Kasumi-1 (cell line): ENCODE results near the gene MAN1A1.
A peak's percentile ranks its signal among the peaks of the same experiment; 100 is the strongest.
"Not testable (repeated sequence)": the region's sequence is repeated elsewhere in the genome, so short reads cannot be mapped to it uniquely, and the experiment has no call there.

Source experiments
- DNase-seq, 2 experiments: peaks; one replicate each; lab custom pipeline; 2025; lab: John Stamatoyannopoulos, UW

MAN1A1 gene

DNA sequence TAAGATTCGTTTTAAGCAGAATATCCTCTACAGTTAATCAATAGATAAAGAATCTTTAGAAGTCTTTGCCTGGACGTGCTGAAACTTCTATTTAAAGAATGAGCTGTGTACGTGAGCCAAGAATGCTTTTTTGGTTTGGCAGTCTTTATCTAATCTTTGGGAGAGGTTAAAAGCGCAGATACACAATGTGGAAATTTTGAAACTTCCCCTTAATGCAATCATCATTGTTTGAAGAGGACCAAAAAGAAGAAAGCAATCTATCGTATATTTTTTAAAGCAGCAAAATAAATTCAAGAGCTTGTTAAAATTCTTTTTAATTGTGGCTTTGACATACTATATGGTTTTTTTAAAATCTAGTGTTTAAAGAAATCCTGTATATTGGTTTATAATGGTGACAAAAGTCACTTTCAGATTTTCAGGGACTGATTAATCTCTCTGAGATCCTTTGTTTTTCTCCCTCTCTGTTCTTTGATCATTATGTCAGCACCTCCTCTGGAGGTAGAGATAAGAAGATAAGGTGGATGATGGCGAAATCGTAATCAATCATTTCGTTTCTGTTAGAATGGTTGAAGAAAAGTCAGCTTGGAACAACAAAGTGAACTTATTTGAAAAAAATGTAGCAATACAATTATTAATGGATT lies 179.0 kb downstream of the MAN1A1 start:
- no peak for DNase-seq

DNA sequence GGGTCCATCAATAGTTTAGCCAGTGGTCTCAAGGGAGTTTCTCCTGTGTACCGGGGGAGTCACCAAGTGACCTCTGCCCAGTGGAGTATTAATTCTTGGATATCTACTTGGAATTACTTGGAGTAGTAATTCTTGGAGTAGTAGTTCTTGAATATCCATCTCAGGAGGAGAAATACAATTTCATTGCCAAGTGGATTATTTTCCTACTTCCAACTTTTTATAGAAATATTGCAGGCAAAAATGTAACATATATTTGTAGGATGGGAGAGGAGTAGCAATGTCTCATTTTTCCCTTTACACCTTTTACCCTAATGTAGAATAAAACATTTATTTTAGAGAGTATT lies 179.5 kb downstream of the MAN1A1 start:
- DNase-seq: no peak

DNA sequence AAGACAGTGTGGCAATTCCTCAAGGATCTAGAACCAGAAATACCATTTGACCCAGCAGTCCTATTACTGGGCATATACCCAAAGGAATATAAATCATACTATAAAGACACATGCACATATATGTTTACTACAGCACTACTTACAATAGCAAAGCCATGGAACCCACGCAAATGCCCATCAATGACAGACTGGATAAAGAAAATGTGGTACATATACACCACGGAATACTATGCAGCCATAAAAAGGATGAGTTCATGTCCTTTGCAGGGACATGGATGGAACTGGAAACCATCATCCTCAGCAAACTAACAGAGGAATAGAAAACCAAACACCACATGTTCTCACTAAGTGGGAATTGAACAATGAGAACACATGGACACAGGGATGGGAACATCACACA lies 180.2 kb downstream of the MAN1A1 start:
- not testable (repeated sequence) for DNase-seq

DNA sequence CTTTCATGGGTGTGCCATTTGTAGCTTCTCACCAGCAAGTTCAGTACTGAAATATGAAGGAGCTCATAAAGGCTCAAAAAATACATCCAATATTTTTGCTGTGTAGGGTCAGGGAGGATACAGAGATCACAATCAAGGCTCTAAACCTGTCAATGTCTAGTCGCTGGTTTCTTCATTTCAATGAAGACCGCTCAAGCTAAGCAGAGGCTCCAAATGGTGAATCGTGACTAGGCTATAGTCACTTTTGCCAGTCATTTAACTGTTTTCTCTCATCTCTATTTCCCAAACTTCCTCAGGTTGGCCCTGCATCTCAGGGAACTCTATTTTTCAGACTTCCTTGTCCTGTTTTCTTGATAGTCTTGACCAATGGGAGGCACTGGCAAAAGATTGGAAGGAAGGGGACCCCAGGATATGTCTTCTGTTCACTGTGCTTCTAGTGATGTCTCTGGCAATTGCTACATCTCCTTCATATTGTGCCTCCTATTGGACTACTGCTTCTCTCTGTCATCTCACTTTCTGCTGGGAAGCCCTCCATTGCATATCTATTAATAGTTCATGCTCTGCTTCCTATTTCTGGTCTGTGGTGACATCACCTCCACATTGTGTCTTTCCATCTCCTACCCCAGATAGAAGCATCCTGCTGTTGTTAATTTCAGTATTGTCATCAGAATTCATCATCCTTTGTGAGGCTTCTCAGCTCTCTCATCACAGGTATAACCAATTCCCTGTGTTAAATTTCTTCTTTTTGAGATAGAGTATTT lies 183.4 kb downstream of the MAN1A1 start:
- DNase-seq: no peak

DNA sequence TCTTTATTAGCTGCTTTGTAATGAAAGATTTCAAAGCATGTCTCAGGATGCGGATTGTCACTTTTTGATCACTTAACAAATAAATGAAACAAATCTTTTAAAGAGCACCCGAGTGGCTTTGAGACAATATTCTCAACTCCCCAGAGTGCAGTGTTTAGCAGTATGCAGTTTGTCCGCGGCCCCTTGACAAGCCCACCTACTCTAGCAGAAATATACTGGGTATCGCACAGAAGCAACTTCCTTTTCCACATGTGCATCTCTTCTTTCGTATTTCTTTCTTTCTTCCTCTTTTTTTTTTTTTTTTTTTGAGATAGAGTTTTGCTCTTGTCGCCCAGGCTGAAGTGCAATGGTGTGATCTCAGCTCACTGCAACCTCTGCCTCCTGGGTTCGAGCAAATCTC lies 186.6 kb downstream of the MAN1A1 start:
- no peak for DNase-seq

DNA sequence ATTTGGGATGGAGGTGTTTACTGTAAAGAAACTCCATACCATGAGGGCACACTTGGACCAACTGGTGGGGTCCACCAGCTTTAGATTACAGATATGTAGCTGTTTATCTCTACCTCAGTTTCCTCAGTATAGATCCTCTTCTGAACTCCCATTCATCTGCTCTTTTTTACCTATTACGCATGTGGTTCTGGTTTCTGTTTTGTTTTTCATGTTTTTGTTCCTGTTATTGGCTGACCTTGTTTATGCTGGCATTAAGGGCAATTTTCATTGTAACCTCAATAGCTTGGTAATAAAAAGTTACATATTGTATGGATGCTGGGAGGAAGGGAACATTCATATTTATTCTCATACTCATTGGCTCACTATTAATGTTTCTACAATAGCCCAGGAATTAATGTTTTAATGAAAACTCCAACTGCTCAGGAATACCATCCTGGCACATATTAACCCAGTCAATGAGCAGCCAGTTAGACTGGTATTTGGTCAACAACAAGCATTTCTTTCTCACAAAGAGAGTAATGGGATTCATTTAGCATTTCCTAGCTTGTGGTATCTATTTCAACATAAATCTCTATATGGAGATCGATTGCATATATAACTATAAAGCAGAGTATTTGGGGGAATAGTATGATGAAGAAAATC lies 187.3 kb downstream of the MAN1A1 start:
- DNase-seq: no peak

DNA sequence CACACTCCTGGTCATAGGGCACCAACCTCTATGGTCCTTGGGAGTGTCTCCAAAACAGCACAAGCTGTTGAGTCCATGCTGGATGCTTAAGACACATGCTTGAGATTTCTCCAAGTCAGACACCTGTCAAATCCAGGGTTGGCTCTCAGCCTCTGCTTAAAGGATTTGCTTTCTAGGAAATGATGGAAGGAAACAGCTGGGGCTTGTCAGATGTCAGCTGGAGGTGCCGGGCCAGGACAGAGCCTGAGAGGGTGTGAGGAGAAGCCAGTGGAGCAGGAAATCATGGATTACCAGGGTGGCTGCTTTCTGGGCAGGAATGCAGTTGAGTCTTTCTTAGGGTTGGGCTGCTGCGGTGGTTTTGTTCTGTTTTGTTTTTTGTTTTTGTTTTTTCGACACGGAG lies 188.1 kb downstream of the MAN1A1 start:
- no peak for DNase-seq

DNA sequence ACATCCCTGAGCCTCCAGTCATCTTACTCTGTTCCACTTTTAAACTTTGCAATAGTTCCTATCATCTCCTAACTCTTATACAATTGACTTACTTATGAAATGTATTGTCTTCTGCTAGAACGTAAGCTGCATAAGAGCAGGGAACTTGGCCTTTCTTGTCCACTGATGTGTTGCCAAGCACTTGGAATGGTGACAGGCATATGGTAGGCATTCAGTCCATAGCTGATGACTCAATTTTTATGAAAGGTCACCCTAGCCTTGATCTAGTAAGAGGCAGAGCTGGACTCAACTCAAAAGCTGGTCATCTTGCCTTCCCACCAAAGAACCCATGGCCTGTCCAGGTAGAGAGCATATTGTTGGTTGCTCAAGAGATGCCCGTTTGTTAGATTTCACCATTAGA lies 188.7 kb downstream of the MAN1A1 start:
- no peak for DNase-seq

DNA sequence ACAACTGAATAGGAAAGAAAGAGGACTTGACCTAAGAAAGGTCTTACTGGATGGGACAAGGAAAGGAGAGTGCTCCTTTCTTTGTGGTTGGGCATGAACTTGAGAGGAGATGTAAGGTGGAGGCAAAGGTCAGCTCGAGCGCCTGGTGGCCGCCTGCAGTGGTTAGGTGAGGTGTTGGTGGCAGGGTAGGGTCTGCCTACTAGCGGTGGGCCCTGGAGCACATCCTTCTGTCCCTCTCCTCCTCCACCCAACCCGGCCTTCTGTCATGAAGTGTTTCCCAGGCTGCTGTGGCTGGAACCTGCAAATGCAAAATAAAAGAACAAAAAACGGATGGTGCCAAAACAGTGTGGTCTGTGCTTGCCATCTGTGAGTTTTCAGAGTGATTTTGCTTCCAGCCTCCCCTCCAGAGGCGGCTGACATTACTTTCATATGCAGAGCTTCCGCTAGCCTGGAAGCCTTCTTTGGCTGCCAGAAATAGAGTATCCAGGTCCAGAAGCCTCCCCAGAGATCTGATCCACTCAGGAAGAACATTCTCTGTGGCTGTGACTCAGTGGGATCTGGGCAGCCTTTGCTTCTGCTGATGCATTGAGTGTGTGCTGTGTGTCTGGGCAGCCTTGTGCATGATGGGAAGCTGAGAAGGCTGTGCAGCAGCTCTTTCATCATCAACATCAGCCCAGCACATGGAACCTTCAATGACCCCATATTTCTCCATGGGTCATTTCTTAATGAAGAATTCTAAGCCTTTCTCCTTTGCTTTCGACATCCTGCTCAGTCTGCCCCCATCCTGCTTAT lies 191.3 kb downstream of the MAN1A1 start:
- no peak for DNase-seq

DNA sequence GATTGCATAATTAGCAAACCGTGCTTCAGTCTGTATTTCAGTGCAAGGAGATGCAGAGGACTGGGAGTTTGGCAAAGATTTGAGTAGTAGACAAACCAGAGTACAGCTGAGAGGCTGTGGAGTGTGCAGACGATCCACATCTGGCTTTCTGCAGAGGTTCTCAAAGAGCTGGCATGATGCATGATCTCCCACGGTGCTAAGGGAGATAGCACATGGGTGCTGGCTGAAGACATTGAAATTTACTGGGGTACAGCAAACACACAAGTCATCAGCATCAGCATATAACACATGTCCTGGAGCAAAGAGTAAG lies 192.1 kb downstream of the MAN1A1 start:
- no peak for DNase-seq

DNA sequence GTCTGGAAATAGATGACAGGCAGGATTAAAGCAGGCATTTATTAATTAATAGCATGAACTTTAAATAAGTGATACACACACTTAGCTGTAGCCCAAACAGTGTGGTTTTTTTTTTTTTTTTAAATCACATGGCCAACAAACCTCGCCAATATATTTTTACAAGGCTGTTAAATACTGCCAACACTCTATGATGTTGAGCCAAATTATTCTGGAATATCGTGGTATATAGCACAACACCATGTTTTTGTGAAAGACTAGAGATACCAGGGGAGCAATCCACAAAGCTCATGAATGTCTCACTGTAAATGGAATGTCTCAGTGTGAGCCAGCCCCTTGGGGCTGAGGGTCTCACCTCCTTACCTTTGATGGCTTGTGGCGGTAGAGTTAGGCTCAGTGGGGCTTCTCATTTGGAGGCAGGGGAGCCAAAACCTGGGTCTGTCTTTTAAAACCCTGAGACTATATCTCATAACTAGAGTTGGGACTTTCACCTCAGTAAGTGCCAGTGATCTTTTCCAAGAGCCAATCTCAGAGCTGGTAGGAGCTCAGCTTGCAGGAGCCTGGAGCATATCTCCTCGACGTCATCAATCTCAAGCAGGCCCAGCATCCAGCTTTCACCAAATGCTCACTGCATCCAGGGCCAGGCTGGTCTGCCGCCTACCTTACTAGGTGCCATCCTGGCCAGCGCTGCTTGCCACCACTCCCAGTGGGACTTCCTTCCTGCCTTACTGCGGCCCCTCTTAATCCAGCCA lies 192.6 kb downstream of the MAN1A1 start:
- DNase-seq: no peak

DNA sequence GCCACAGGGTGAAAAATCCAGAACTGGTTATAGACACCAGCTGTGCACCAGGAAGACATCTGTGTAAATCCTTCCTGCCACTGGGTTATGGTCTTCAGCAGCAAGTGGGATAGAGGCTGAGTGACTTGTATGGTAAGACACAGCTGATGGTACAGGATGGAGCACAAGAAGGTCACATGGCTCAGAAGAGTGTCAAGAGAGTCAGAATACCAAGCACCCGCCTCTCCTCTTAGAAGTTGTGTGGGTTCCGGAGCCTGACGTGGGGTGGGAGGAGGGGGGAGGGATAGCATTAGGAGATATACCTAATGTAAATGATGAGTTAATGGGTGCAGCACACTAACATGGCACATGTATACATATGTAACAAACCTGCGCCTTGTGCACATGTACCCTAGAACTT lies 193.5 kb downstream of the MAN1A1 start:
- not testable (repeated sequence) for DNase-seq

DNA sequence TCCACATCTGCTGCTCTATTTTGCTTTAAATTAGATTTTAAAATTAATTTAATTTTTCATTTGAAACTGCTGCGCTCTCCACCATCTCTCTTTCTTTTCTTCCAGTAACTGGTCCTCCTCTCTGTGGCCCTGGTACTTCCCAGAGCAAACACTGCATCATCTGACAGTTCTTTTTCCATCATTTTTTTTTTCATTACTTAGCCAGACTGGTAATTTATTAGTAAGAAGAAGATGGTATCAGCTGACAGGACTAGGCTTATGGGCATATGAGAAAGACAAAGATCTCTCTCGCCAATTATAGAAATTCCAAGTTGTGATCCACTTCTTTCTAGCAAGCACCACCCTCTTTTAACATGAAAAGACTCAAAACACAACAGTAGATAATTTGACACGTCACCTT lies 197.4 kb downstream of the MAN1A1 start:
- DNase-seq: no peak

DNA sequence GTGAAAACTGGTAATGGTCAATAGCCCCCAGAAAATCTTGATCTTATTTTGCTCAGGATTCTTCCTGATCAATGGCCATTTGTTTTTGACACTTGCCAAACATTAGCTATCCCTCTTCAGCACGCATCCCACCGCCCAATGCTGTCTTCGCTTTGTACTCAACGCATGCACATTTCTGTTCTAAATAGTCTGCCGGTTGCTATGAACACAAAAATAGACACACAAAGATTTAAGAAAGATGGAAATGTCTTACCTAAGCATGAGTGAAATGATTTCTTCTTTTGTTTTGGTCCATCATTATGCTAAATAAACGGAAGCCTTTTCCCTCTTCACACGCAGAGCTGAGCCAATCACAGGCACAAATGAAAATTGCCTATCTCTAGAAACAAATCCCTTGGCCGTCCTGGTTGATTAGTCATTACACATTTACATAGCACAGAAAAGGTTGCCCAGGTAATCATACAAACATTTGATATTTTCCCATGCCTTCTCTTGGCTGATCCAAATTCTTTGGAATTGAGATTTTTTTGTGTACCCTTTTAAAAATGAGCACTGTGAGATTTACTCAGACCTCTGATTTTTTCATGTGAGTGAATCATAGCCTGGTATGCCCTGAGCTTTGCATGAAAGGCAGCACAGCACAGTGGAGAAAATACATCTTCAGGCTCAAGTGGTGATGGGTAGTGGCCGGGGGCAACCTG lies 200.6 kb downstream of the MAN1A1 start:
- no peak for DNase-seq

DNA sequence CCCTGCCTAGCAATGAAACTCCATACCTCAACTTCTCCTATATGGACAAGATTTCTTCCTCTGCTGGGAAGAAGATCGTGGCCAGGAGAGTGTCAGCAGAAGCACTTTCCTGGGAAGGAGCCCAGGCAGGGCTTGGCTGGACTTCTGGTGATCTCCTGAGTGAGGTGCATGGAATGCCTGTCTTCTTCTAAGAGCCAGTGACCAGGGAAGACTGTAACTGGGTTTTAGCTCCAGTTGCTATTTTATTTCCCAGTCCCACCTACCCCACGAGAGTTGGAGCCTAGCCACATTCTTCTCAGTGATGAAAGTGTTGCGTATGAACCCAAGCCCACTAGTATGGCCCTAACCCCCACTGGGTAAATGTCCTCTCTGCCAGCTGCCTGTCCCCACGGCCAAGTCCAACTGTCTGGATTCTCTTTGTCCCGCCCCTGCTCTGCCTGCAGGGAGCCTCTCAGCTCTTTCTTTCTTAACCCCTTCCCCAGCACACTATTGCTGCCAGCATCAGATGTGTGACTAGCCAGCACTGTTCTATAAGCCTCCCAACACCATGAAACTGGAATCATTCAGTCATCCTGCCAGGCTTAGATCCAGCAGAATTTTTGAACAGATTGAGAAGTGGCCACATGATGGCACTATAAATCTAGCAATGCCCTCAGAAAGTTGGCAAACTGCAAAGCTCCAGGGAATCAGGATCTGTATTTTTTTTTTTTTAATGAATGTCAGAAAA lies 201.3 kb downstream of the MAN1A1 start:
- DNase-seq: peak; percentile 32 to 36

DNA sequence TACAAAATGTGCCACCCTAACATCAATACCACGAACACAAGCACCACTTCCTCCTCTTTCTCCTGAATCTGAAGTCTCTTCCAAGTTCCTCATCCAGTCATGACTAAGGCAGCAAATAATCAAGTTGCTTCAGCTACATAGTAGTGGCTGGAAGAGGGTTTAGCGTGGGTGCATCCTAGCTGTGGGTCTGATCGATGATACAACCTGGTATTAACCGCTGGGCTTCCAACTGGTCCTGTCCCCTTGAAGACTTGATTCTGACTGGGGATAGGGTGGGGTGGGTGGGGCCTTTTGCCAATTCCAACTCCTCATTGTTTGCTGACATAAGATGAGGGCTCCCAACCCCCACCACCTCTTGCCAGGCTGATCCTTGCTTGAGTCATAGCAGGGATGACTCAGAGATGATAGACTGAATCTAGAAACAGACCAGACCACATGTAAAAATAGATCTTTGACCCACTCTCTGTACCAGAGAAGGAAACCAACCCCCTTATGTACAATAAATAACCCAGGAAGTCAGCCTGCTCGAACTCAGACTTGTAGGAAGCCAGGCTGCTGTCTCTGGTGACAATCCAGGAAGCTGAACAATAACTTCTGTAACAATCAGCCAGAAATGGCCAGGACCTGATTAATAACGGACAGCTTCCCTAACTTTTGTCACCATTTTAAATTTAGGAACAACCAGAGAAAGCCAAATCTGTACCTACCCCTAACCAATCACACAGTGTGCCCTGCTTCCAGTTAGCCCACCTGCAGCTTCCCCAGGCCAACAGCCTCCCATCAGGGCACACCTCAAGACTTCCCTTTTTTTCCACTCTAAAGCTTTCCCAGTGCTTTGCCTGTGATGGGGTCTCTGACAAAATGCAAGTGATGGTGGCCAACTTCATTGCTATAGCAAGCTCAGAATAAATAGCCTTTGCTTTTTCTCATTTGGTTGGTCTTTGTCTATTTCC lies 202.2 kb downstream of the MAN1A1 start:
- DNase-seq: peak; percentile 94 to 96

DNA sequence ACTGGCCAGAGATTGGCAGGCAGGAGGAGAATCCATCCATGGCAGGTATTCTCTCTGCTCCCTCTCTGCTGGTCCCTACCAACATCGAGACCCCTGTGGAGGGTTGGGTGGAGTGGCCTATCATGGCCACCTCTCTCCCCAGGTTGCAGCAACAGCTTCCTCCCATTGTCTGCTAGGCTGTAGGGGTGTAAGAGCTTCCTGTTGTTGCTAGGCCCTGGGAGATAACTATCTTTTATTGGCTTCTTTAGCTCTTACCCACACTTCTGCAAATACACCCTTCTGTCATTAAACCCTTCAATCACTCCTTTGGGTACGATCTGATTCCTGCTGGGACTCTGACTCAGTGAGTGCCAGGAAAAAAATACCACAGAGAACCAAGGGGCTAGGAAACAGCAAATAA lies 204.4 kb downstream of the MAN1A1 start:
- peak; percentile 30 to 37 for DNase-seq

DNA sequence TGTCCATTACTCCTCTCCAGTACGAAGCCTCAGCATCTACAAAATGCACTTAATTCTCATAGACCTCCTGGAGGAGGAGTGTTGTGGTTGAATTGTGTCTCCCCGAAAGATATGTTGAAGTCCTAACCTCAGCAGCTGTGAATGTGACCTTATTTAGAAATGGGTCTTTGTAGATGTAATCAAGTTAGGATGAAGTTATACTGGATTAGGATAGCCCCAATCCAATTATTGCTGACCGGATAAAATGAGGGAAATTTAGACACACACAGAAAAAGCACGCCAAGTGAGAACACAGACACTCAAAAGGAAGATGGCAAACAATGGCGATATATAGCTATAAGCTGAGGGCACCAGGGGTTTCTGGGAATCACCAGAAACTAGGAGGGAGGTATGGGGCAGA lies 206.9 kb downstream of the MAN1A1 start:
- no peak for DNase-seq

DNA sequence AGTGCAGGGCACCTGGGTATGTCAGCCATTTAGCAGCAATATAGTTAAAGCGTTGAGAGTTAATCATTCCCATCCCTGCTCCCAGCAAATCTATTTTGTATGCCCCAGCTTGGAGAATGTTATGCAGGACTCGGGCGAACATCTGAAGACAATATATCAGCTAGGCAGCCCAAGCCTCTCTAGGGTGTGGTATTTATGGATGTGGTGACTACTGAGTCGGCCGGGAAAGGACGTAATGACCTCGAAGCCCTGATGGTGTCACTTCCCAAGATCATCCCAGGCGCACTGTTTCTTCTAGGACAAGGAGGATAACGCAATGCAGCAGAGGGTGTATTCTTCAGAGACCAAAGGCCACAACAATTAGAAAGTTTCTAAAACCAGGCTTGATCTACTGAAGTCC lies 207.5 kb downstream of the MAN1A1 start:
- no peak for DNase-seq
